ENCODE data around the gene C5.
"Not testable (repeated sequence)": the region's sequence is repeated elsewhere in the genome, so short reads cannot be mapped to it uniquely, and the experiment has no call there.

C5 gene

DNA sequence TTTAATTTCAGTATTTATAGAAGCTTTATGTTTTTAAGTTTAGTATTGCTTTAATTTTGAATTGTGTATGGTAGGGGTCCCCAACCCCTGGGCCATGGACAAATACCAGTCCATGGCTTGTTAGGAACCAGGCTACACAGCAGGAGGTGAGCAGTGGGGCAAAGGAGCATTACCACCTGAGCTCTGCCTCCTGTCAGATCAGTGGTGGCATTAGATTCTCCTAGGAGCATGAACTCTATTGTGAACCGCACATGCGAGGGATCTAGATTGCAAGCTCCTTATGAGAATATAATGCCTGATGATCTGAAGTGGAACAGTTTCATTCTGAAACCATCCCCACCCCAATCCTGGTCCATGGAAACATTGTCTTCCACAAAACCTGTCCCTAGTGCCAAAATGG is 1.9 kb downstream of the C5 start:
- DNase-seq, result no peak

DNA sequence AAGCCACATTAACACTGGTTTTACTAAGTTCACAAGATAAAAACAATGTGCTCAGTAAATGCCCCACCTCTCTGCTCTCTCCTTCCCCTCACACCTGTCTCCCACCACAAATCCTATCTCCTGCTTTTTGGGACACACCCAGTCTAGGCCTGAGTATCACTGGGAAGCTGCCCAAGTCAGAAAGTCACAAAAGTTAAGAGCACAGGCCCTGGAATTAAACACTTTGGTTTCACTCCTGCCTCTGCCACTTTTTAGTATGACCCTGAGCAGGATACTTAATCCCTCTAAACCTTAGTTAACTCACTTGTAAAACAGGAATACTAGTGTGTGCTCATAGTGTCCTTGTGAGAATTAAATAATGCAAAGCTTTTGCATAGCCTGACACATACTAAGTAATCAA is 11.3 kb downstream of the C5 start:
- no peak for DNase-seq

DNA sequence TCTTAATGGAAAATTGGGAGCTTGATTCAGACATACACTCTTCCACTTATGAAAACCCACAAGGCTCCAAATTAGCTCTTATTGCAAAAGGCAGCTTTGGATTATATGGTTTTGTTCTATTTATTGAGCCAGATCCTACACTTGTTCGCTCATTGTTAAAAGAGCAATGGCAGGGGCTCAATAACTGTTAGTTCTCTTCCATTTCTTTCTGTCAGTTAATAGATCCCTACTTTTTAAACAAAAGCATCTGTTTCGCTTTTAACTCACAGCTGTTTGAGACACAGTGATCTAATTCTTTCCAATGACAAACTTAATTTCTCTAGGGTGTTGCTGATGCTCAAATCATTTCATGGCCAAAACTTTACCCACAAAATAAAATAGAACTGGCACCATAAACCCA is 11.7 kb downstream of the C5 start:
- DNase-seq, result no peak

DNA sequence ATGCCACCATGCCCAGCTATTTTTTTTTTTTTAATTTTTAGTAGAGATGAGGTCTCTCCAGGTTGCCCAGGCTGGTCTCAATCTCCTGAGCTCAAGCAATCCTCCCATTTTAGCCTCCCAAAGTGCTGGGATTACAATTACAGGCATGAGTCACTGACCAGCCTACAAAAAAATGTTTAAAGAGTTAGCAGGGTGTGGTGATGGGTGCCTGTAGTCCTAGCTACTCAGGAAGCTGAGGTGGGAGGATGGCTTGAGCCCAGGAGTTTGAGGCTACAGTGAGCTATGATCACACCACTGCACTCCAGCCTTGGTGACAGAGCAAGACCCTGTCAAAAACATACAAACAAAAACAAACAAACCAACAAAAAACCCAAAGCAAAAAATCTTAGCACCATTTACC is 14.4 kb downstream of the C5 start:
- not testable (repeated sequence) for DNase-seq

DNA sequence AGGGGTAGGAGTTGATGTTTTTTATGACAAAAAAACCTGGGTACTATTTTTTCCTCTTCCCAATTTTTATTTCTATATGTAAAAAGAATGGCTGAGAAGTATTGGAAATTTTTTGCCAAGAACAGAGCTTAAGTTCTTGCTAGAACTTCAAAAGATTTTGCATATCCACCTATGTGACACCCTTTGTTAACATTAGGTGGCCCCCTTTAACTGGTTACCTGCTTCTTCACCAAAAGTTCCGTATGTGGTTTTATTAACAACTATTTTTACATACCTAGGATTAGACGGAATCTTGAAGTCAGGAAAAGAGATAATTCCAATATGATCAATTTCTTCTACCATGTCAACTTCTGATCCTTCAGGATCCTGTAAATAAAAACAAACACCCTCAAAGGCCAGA is 15.5 kb downstream of the C5 start:
- DNase-seq, result no peak

DNA sequence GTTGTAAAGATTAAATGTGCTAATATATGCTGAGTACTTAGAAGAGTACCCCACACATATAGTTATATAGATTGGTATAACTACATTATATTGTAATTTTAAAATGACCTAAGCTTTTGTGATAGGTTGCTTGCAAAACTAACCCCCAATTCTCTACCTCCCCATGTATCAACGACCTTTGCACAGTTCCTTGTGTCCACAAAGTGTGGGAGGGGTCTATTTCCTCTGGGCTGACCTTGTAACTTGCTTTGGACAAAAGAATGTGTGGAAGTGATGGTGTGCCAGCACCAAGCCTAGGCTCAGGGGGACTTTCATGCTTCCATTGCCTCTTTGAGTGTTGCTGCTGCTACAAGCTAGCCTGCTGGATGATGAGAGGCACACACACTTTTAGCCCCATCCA is 20.6 kb downstream of the C5 start:
- no peak for DNase-seq

DNA sequence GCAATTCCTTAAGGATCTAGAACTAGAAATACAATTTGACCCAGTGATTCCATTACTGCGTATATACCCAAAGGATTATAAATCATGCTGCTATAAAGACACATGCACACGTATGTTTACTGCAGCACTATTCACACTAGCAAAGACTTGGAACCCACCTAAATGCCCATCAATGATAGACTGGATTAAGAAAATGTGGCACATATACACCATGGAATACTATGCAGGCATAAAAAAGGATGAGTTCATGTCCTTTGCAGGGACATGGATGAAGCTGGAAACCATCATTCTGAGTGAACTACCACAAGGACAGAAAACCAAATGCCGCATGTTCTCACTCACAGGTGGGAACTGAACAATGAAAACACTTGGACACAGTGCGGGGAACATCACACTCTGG is 21.8 kb downstream of the C5 start:
- DNase-seq, result not testable (repeated sequence)

DNA sequence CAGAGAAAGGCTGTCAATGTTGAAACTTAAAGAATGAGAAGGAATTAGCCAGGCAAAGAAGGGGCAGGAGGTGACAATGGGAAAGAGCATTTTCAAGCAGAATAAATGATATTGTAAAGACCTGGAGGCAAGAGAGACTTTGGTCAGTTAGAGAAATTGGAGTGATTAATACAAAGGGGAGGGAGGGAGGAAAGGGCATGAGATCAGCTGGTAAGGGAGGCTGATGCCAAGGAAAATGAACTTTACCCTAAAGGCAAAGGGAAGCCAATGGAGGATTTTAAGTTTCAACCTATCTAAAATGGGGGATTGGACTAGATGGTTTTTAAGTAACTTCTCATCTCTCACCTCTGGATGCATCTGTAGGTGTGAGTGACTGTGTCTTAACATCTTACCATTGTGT is 23.3 kb downstream of the C5 start:
- no peak for DNase-seq

DNA sequence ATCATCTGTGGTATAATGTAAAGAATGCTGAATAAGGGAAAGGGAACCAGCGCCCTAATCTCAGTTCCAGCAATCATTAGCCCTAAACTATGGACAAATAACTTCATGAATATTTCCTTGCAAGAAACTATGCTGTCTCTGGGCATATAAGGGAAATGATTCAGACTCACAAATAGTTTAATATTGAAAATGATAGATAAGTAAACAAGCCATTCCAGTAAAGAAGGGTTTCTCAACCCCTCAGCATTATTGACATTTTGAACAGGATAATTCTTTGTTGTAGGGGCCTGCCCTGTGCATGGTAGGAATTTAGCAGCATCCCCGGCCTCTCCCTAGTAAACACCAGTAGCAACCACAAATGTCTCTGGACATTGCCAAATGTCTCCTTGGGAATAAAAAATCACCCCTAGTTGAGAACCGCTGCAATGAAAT is 23.8 kb downstream of the C5 start:
- DNase-seq, result no peak

DNA sequence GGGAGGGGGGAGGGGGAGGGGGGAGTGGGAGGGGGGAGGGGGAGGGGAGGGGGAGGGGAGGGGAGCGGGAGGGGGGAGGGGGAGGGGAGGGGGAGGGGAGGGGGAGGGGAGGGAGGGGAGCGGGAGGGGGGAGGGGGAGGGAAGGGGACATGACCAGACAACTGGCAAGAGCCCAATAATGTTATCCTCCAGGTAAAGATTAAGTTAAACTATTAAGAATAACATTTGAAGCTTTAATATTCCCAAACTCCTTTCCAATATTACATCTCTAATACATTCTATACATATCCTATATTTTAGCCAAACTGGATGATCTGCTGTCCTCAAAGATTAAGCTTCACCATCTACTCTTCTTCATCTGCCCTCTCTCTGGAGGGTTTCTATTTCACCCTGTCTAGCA is 25.8 kb downstream of the C5 start:
- no peak for DNase-seq

DNA sequence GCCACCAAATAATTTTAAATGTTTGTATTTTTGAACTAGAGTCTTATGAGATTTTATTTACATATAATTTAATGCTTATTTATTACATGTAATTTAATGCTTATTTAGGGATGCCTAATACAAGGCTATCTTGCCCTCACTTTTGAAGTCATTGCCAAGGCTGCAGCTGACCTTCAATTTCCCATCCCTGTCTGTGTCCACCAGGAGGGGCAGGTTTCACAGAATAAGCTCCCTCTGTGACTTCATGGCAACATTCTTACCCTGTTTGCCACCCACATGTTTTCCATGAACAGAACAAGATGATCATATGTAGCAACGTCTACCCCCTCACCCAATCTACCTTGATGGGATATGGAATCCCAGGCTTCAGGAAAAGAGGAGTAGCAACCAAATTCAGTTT is 27.0 kb downstream of the C5 start:
- DNase-seq, result no peak

DNA sequence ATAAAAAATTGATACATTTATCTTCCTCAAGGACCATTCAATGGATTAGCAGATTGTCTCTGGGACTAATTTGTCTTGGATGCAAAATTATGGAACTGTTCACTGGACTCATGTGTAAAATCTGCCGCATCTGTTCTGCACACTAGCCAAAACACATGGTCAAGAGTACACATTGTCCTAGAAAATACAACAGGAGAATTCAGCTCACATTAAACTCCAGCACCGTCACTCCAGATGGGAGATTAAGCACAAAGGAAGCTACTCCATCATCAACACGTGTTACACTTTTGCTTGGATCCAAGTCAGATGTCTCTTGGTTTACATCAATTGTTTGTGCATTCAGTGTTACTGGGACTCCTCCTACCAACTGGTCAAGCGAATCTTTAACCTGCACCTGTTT is 28.8 kb downstream of the C5 start:
- DNase-seq, result no peak

DNA sequence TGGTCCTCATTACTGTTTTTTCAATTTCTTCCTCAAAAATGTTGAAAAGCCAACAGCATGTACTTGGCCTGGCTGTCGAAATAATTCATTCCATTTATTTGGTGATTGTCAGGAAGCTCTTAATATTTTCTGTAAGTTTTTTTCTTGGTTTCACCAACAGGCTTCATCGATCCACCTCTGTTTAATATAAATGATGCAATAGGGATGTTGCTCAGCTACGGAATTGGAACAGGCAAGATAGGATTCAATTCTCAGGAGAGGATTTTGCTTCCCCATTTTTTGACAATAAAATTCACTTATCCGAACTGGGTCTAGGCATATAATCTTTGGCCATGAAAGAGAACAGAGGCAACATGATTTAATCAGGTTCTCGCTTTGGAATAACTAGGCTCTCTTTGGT is 30.8 kb downstream of the C5 start:
- DNase-seq, result no peak

DNA sequence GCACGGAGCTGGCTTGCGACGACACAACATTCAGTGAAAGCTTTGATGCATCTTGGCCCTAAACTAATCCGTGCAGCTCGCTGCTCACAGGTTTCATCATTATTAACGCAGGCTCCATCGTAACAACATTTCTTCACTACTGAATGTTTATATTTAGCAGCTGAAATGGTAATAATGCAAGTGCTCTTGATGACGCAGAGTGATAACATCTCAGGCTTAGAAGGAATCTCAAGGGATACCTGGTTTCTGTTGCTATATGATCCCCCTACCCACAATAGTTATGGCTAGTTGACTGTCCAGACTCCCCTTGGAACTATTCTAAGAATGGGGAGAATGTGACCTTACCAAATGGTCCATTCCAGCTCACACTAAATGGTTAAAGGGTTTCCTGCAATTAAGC is 36.2 kb downstream of the C5 start:
- DNase-seq, result no peak

DNA sequence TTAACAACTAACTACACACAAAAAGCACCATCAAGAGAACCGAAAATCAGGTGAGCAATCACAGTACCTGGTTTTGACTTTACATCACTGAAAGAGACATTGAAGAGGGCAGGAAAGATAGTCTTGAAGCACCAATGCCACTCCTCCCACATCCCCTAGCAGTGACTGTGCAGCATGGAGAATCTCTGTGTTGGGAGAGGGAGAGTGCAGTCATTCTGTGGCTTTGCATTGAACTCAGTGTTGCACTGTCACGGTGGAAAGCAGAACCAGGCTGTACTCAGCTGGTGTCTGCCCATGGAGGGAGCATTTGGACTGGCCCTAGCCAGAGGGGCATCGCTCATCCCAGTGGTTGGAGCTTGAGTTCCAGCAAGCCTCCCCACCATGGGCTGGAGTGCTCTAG is 40.4 kb downstream of the C5 start:
- DNase-seq, result no peak

DNA sequence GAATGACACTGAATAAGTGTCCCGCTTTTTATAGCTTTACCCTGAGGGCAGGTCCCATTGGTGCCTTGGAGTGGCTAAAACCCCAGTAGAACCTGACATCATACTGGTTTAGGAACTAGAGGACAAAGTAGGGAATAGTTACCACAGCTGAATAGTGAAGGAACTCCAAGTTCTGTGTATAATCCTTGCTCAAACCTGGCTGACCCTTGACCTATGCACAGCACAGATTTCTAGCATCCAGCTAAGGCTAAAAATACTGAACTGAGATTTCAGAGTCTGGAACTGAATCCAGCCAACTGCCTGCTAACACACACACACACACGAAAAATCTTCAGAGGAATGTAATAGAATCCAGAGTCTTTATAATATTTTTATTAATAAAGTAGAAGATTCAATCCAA is 50.8 kb downstream of the C5 start:
- DNase-seq, result no peak

DNA sequence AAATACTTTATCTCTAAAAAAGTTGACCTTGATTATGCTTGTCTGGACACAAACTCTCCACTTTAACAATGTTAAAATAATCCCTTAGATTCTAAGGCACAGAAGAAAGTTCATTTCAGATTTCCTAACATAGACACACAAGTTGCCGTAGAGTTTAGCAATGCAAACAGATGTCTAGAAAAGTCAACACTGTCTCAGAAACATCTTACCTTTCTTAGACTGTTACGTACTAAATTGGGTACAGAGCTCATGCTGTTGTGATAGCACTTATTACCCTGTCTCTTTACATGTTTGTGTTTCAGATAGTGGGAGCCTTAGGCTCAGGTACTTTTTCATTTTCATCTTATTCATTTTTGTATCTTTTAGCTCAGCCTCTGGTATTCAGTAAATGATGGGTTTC is 52.0 kb downstream of the C5 start:
- no peak for DNase-seq

DNA sequence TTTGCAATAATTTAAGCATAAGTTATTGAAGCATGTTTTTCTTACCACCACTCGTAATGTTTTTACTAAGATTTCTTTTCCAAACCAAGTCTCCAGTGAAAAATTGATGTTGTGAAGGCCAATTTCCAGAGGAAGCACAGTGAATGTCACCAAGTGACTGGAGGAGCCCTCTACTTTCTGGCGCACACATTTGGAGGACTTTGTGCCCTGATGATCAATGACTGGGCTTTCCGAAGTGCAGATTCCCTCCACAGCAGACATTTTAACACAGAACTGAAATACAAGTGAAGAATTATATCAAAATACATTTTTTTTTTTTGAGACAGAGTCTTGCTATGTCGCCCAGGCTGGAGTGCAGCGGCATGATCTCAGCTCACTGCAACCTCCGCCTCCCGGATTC is 52.6 kb downstream of the C5 start:
- DNase-seq, result no peak

DNA sequence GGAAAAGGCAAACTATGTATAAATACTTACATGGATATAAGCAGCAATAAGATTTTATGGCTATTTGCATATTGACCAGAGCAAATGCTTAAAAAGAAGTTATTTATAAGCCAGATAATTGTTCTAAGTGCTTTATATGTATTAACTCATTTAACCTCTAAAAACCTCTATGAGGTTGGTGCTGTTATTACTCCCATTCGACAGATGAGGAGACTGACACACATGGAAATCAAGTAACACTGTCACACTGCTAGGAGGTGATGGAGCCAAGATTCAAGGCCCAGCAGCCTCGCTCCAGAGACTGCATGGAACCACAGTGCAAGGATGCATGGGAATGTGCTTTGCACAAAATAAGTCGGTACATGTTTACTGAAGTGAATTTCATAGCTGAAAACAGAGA is 53.7 kb downstream of the C5 start:
- no peak for DNase-seq

DNA sequence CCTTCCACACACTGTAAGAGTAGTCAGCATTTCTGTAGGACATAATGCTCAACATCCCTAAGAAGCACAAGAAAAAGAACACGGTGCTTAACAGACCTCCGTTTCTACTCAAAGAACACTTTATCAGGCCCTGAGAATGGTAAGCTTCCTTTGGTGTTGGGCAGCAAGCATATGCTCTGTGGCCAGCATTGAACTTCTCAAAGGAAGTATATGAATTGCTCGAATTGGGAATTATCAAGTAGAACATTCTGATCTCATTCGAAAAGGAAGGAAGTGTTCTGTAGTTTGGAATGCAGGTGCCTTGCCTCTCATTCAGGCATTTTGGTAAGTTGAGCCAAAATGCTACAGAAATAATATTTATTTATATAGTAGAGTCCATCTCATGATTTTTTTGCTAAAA is 61.0 kb downstream of the C5 start:
- no peak for DNase-seq

DNA sequence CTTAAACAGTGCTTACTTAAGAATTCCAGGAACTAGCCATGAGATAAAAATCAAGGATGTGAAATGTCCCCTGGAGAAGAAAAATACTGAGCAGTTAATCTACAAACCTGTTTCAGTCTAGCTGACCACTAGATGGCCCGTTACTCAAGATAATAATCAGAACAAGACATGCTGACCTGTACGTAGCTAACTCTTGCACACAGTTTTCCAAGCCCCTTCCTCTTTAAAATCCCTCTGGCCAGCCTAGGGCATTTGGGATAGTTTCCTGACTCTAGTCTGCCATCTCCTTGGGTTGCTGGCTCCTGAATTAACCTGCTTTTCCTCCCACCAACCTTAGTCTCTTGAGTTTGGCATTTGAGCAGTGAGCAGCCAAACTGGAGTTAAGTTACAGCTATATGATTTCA is 64.3 kb downstream of the C5 start:
- DNase-seq, result no peak

DNA sequence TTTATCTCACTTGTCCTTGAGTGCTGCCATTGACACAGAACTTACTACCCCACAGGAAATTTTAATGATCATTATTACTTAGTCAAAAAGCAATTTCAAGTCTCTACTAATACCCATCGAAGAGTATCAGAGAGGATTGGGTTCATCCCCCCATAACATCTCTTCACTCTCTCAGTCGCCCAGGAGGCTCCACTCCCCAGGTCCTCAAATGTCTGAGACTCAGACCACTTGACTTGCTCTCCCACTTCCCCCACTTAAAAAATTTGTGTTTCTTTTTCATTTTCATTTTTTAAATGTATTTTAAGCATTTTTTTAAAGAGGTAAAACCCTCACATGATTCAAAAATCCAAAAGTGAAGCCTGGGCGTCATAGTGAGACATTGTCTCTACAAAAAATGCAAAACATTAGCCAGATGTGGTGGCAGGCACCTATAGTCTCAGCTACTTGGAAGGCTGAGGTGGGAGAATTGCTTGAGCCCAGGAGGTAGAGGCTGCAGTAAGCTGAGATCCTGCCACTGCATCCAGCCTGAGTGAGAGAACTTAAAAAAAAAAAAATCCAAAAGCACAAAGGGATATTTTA is 66.7 kb downstream of the C5 start:
- no peak for DNase-seq

DNA sequence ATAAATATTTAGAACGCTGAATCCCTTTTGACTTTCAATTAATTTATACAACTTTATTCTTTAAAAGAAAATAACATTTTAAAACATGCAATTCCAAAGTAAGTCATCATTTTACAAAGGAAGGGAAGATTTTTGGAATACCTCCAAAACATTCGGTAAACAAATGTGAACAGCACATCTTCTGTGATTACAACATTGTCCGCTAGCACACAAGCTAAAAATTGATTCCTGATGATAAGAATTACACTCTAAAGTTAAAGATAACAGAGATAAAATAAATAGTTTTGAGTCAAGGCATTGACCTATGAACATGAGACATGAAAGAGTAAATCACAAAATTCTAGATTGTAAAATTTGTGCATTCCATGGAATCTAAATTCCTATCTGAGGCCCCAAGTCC is 67.2 kb downstream of the C5 start:
- no peak for DNase-seq

DNA sequence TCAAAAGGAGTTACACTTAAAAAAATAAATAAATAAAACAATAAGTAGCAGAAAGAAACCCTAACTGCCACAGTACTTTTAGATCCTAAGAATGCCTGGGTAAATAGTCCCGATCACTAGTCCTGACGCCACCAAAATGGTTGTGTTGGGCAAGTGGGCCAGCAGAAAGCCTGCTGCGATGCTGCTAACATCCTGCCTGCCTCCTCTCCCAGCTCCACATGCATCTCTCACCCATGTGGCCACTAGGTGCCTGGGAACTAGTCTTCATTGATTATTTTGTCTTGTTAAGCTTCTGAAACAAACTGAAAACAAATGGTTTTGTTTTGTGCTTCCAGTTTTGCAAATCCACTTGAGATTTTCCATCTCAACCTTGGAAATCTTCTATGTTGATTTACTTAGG is 69.1 kb downstream of the C5 start:
- no peak for DNase-seq

DNA sequence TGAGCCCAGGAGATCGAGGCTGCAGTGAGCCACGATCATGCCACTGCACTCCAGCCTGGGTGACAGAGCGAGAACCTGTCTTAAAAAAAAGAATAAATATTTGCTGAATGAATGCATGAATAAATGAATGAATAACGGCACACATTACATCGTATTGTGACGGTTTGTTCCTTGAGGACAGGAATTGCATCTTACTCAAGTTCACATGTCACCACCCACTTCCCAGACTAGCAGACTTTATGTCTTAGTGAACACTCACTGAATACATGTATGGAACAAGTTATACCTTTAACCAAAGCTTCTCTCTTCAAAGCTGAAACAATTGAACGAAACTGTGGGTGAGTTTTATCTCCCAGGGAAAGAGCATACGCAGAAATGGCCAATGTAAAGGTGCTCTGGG is 70.3 kb downstream of the C5 start:
- no peak for DNase-seq

DNA sequence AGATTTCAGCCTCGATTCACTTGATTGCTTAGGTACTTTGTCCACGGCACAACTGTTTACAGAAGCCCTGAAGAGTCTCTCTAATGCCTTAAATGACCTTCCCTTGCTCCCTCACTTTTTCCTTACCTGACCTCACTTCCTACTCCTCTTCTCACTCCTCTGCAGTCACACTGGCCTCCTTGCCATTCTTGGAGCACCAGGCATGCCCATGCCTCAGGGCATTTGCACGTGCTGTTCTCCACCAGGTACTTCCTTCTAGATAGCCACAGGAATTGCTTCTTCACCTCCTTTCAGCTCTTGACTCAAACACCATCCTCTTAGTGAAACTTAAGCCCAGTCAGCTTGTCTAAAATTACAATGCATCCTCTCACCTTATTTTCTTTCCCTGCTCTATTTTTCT is 71.1 kb downstream of the C5 start:
- DNase-seq, result no peak

Data from T1000 (cell line).